Activated CD8-positive, alpha-beta memory T cell treated with anti-CD3 and anti-CD28 coated beads, Interleukin-2, amount 10 ng/mL, durations not matched to agents 7 days and 5 days (primary cell): Measurements from ENCODE around the gene HES3. TPM values are rescaled to one million over a fixed set of nuclear protein-coding genes. Genes with fewer than 3 reads are reported as not detected.

Experiments
- ATAC-seq: fragments of 150-1000 bp; cut with Tn5 transposase; one replicate; pipeline ENCODE4 v1.10.0; 2021; ENCODE audit warnings: moderate library complexity
- CTCF ChIA-PET: fragments of 350-600 bp; sonication (Branson Sonifier 250); formaldehyde crosslinking; loops from one replicate; lab custom pipeline; 2021; ENCODE audit warnings: antibody characterized with exemption; lab: Charles Lee
- DNase-seq: peaks from one replicate; pipeline ENCODE4 v3.0.0-alpha.2; 2020
- H3K27ac Mint-ChIP-seq: one replicate; pipeline ENCODE4 v1.8.0; 2021; ENCODE audit warnings: mild to moderate bottlenecking, mixed read lengths
- H3K27me3 Mint-ChIP-seq: one replicate; pipeline ENCODE4 v1.8.0; 2021; ENCODE audit warnings: mixed read lengths
- H3K36me3 Mint-ChIP-seq: one replicate; pipeline ENCODE4 v1.8.0; 2021; ENCODE audit warnings: mild to moderate bottlenecking, mixed read lengths
- H3K4me1 Mint-ChIP-seq: one replicate; pipeline ENCODE4 v1.8.0; 2021; ENCODE audit warnings: mixed read lengths
- H3K4me3 Mint-ChIP-seq: one replicate; pipeline ENCODE4 v1.8.0; 2021; ENCODE audit warnings: mild to moderate bottlenecking, moderate library complexity, mixed read lengths
- H3K9me3 Mint-ChIP-seq: one replicate; pipeline ENCODE4 v1.8.0; 2022; ENCODE audit warnings: low read depth, mixed read lengths
- total RNA-seq, 2 experiments: library from RNA; stranded (reverse); gene quantifications; one replicate each; pipeline ENCODE4 v1.2.3, GENCODE V29; 2021

Gene HES3
- total RNA-seq, 2 experiments from 2014 or later, result not detected

DNA sequence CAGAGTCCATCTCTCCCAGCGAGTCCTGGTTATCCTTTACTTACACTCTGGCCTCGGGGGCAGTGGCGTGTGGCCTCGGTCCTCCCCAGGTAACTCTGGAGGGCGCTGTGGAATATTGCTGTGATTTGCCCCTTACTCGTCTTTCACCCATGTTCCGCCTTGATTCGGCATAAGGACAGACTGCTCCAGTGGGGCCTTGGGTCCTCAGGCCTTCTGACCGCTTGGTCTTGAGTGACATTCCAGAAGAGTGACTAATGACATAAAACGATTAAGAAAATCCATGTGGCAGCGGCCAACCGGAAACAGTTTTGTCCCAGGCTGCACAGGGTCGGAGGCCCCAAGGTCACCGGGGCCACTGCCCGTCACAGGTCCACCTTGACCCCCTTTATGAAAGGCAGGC is 19.3 kb upstream of the HES3 start:
- Mint-ChIP-seq H3K4me3 (no peak overlapping the region), H3K4me1 (no peaks in the 10 kb centered on the region), H3K27me3 (no peaks in the 10 kb centered on the region), H3K36me3 (peaks cover 37% of the 10 kb centered on the region), H3K27ac (no peak overlapping the region), H3K9me3 (no peaks in the 10 kb centered on the region)
- DNase-seq (no peak), ATAC-seq (no peak)
- CTCF ChIA-PET, result interaction anchor here (0.9 to 1.1 kb wide), 2 partner anchors 17 to 20 kb away, joined by 3 read pairs; no protein-coding TSS in a partner anchor

GRCh38 chr1:6225651-6226050 is 18.3 kb upstream of the HES3 start:
- no peaks in the 10 kb centered on the region for H3K27me3 Mint-ChIP-seq
- CTCF ChIA-PET, result interaction anchor here (1.1 to 1.4 kb wide), 2 partner anchors 17 to 21 kb away, joined by 3 to 4 read pairs; no protein-coding TSS in a partner anchor
- DNase-seq (no peak), ATAC-seq (no peak)
- H3K4me1 Mint-ChIP-seq, result no peaks in the 10 kb centered on the region
- no peaks in the 10 kb centered on the region for H3K9me3 Mint-ChIP-seq
- H3K4me3 Mint-ChIP-seq, result no peak overlapping the region
- peaks cover 37% of the 10 kb centered on the region for H3K36me3 Mint-ChIP-seq
- no peak overlapping the region for H3K27ac Mint-ChIP-seq

DNA sequence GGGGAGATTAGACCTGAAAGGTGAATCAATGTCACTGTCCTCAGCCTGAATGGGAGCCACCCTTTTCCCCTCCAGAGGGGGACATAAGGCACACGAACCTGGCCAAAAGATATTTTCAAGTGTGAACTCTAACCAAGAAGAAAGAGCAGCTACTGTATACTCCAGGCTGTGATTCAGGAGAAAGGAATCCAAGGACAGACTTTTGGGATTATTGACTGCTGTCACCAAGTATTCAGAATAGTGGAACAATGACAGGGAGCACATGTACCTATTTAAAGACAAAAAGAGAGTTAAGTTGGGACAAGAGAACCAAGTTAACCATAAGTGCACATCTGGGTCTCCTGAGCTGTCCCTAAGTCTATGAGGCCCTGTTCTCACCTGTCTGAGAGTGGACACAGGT is 10.6 kb upstream of the HES3 start:
- DNase-seq (no peak), ATAC-seq (no peak)
- CTCF ChIA-PET, result interaction anchor here (1.1 to 1.3 kb wide), 2 partner anchors 27 to 29 kb away, joined by 3 read pairs; no protein-coding TSS in a partner anchor
- Mint-ChIP-seq H3K27me3 (no peaks in the 10 kb centered on the region), H3K9me3 (no peaks in the 10 kb centered on the region), H3K36me3 (peaks cover 18% of the 10 kb centered on the region), H3K27ac (no peak overlapping the region), H3K4me1 (peaks cover 25% of the 10 kb centered on the region), H3K4me3 (no peak overlapping the region)

- Mint-ChIP-seq H3K27me3 (peaks cover 13% of the 10 kb centered on the region), H3K9me3 (no peaks in the 10 kb centered on the region), H3K4me1 (peaks cover 27% of the 10 kb centered on the region), H3K27ac (peak overlapping the region; percentile 84), H3K36me3 (peaks cover 18% of the 10 kb centered on the region), H3K4me3 (peak overlapping the region; percentile 86)
- CTCF ChIA-PET, result interaction anchor here (0.5 to 5.2 kb wide), 5 partner anchors 12 to 210 kb away, joined by 3 to 38 read pairs (median 3); no protein-coding TSS in a partner anchor
- ATAC-seq (no peak), DNase-seq (no peak)
Measured at GRCh38 chr1:6234502-6235295, 9.3 kb upstream of the HES3 start.

DNA sequence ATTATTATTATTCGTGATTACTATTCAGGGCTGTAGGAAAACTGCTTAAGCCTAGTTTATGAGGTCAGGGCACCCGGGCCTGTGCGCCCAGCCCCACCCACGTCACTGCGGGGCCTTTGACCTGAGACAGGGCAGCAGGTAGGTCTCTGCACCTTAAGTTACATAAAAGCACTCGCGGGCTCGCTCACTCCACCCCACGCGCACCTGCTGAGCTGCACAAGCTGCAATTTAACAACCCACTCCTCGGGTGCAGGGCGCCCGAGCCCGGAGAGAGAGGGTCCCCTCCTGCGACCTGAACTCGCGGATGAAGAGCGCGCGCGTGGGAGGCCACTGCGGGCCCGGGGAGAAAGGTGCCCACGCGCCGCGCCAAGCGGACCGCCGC is 8.7 kb upstream of the HES3 start:
- peaks cover 18% of the 10 kb centered on the region for H3K36me3 Mint-ChIP-seq
- H3K27ac Mint-ChIP-seq, result peak overlapping the region; percentile 84
- H3K4me1 Mint-ChIP-seq, result peaks cover 27% of the 10 kb centered on the region
- peak; percentile 3 for ATAC-seq
- no peaks in the 10 kb centered on the region for H3K9me3 Mint-ChIP-seq
- peak overlapping the region; percentile 86 for H3K4me3 Mint-ChIP-seq
- no peak for DNase-seq
- peaks cover 19% of the 10 kb centered on the region for H3K27me3 Mint-ChIP-seq
- CTCF ChIA-PET, result interaction anchor here (0.9 to 5.2 kb wide), 4 partner anchors 12 to 210 kb away, joined by 3 to 38 read pairs (median 6); no protein-coding TSS in a partner anchor

DNA sequence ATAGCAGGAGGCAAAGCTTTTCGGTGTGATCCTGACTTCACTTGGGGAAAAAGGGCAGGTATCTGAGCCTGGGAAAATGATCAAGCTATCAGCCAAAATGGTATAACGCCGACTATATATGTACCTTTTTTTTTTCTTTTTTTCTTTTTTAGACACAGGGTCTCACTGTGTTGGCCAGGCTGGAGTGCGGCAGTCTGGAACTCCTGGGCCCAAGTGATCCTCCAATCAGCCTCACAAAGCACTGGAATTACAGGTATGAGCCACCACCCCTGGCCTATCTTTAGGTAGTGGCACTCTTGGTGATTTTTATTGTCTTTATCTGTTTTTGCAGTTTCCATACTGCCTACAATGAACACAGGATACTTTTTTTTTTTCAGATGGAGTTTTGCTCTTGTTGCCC is 6.9 kb upstream of the HES3 start:
- peaks cover 33% of the 10 kb centered on the region for H3K27me3 Mint-ChIP-seq
- CTCF ChIA-PET, result interaction anchor here (0.8 to 5.2 kb wide), 6 partner anchors 10 to 186 kb away, joined by 3 to 38 read pairs (median 5); partner anchors contain the start of gene RNF207
- DNase-seq, result no peak
- peak overlapping the region; percentile 22 for H3K4me3 Mint-ChIP-seq
- no peaks in the 10 kb centered on the region for H3K9me3 Mint-ChIP-seq
- peaks cover 30% of the 10 kb centered on the region for H3K4me1 Mint-ChIP-seq
- no peak overlapping the region for H3K27ac Mint-ChIP-seq
- ATAC-seq, result no peak
- peaks cover 15% of the 10 kb centered on the region for H3K36me3 Mint-ChIP-seq

- H3K4me3 Mint-ChIP-seq, result no peak overlapping the region
- CTCF ChIA-PET, result interaction anchor here (0.8 to 5.2 kb wide), 11 partner anchors 8 to 166 kb away, joined by 3 to 38 read pairs (median 4); no protein-coding TSS in a partner anchor
- H3K27me3 Mint-ChIP-seq, result peaks cover 48% of the 10 kb centered on the region
- H3K9me3 Mint-ChIP-seq, result no peaks in the 10 kb centered on the region
- no peak for DNase-seq
- no peak for ATAC-seq
- H3K27ac Mint-ChIP-seq, result no peak overlapping the region
- H3K4me1 Mint-ChIP-seq, result peaks cover 18% of the 10 kb centered on the region
- H3K36me3 Mint-ChIP-seq, result peaks cover under 1% of the 10 kb centered on the region
Measured at GRCh38 chr1:6239213-6239752, 4.7 kb upstream of the HES3 start.

DNA sequence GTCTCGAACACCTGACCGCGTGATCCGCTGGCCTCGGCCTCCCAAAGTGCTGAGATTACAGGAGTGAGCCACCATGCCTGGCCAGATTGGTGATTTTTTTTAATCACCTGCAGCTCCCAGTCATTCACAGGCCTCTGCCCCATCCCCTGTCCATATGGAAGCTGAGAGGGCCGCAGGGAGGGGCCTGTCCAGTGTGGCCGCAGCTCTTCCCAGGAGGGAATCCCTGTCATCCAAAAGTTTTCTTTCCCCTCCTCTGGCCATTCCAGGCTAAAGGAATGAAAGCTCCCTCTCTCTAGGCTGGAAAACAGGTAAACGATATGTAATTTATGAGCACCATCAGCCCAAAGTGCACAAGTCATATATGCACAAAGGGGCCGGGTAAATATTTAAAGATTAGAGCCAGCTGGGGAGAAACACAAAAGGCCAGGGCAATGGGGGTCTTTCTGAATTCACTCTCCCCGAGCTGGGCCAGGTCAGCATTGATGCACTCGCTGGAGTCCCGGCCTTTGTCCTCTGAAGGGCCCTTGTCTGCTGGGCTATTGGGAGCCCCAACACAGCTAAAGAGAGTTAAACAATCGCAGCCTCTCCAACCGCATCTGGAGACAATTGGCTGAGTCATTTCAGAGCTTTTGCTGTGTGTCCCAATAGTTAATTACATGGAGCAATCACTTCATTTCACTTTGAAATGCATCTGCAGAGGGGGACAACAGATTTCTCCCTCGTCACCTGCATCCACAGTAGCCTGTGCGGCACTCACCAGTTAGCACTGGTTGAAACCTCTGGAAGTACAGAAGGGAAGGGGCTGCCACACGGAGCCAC is 3.8 kb upstream of the HES3 start:
- CTCF ChIA-PET, result interaction anchor here (0.8 to 1.1 kb wide), 3 partner anchors 54 to 198 kb away, joined by 3 read pairs; no protein-coding TSS in a partner anchor
- H3K27ac Mint-ChIP-seq, result no peak overlapping the region
- no peak overlapping the region for H3K4me3 Mint-ChIP-seq
- peaks cover 52% of the 10 kb centered on the region for H3K27me3 Mint-ChIP-seq
- ATAC-seq (no peak), DNase-seq (no peak)
- H3K9me3 Mint-ChIP-seq, result no peaks in the 10 kb centered on the region
- no peaks in the 10 kb centered on the region for H3K36me3 Mint-ChIP-seq
- peaks cover 10% of the 10 kb centered on the region for H3K4me1 Mint-ChIP-seq

GRCh38 chr1:6241107-6241886 is 2.7 kb upstream of the HES3 start:
- Mint-ChIP-seq H3K27ac (no peak overlapping the region), H3K4me1 (peaks cover 12% of the 10 kb centered on the region), H3K4me3 (no peak overlapping the region), H3K36me3 (no peaks in the 10 kb centered on the region), H3K9me3 (no peaks in the 10 kb centered on the region), H3K27me3 (peaks cover 56% of the 10 kb centered on the region)
- CTCF ChIA-PET, result interaction anchor here (0.8 to 2.0 kb wide), 9 partner anchors 35 to 199 kb away, joined by 3 to 8 read pairs (median 3); partner anchors contain the start of gene HES2
- no peak for ATAC-seq
- no peak for DNase-seq

- DNase-seq (no peak), ATAC-seq (no peak)
- peaks cover 16% of the 10 kb centered on the region for H3K4me1 Mint-ChIP-seq
- H3K4me3 Mint-ChIP-seq, result no peak overlapping the region
- no peaks in the 10 kb centered on the region for H3K9me3 Mint-ChIP-seq
- H3K27ac Mint-ChIP-seq, result no peak overlapping the region
- H3K36me3 Mint-ChIP-seq, result no peaks in the 10 kb centered on the region
- CTCF ChIA-PET, result interaction anchor here (0.8 to 2.0 kb wide), 8 partner anchors 36 to 198 kb away, joined by 3 to 8 read pairs (median 4); partner anchors contain the start of gene HES2
- peaks cover 62% of the 10 kb centered on the region for H3K27me3 Mint-ChIP-seq
Measured at GRCh38 chr1:6241887-6242740, 1.9 kb upstream of the HES3 start.

- no peak overlapping the region for H3K4me3 Mint-ChIP-seq
- H3K27ac Mint-ChIP-seq, result no peak overlapping the region
- ATAC-seq, result no peak
- peaks cover 16% of the 10 kb centered on the region for H3K4me1 Mint-ChIP-seq
- no peaks in the 10 kb centered on the region for H3K9me3 Mint-ChIP-seq
- DNase-seq, result no peak
- no peaks in the 10 kb centered on the region for H3K36me3 Mint-ChIP-seq
- CTCF ChIA-PET, result interaction anchor here (1.1 to 2.0 kb wide), 4 partner anchors 74 to 195 kb away, joined by 3 to 8 read pairs (median 4); partner anchors contain the start of gene HES2
- peaks cover 73% of the 10 kb centered on the region for H3K27me3 Mint-ChIP-seq
Measured at GRCh38 chr1:6243053-6243834, 735 bp upstream of the HES3 start.
